IMR-90 (cell line): ENCODE data around the gene RPGR. TPM values are rescaled to one million over a fixed set of nuclear protein-coding genes. Genes with fewer than 3 reads are reported as not detected.

ENCODE experiments used
- ATAC-seq: fragments of 200-7000 bp; cut with Tn5 transposase; 2 replicates; pipeline ENCODE4 v1.9.1; 2020; ENCODE audit warnings: low read depth, mild to moderate bottlenecking, moderate library complexity
- BruUV-seq: library from RNA; stranded (reverse); fragments of 400-500 nt; replicated peaks from 2 replicates; lab custom pipeline; 2021; lab: Mats Ljungman, UMichigan
- CTCF ChIA-PET: fragments of 300-600 bp; formaldehyde crosslinking; extraction: SDS; loops from one replicate; lab custom pipeline; 2021; ENCODE audit warnings: antibody characterized with exemption; lab: Yijun Ruan, JAX
- POLR2A ChIA-PET: fragments of 300-600 bp; sonication (Branson Sonifier 250); formaldehyde crosslinking; loops from one replicate; lab custom pipeline; 2022; ENCODE audit warnings: antibody characterized with exemption; ENCODE audit not compliant: unreplicated experiment; lab: Charles Lee
- DNase-seq: peaks from one replicate; pipeline ENCODE4 v3.0.0; 2013
- H2AFZ ChIP-seq: replicated peaks from 2 replicates; pipeline ENCODE3; 2013; ENCODE audit warnings: low read length, mild to moderate bottlenecking; ENCODE audit not compliant: poor library complexity
- H2AK5ac ChIP-seq: 2 replicates; pipeline ENCODE4 v1.6.1; 2013; ENCODE audit warnings: low read depth, low read length, inconsistent platforms
- H2AK9ac ChIP-seq: replicated peaks from 2 replicates; pipeline ENCODE3; 2013; ENCODE audit warnings: mild to moderate bottlenecking, low read depth, low read length, moderate library complexity; ENCODE audit not compliant: poor library complexity
- H2BK120ac ChIP-seq: 2 replicates; pipeline ENCODE4 v1.6.1; 2013; ENCODE audit warnings: low read depth, low read length, inconsistent platforms
- H2BK15ac ChIP-seq: 3 replicates; pipeline ENCODE4 v1.6.1; 2013; ENCODE audit warnings: low read depth, low read length, inconsistent platforms
- H2BK20ac ChIP-seq: 2 replicates; pipeline ENCODE4 v1.6.1; 2013; ENCODE audit warnings: low read depth, mild to moderate bottlenecking, inconsistent platforms, low read length, moderate library complexity
- H2BK5ac ChIP-seq: 2 replicates; pipeline ENCODE4 v1.6.1; 2013; ENCODE audit warnings: mild to moderate bottlenecking, low read depth, low read length, inconsistent platforms; ENCODE audit not compliant: poor library complexity, severe bottlenecking
- H3K14ac ChIP-seq: replicated peaks from 2 replicates; pipeline ENCODE4 v1.6.1; 2013; ENCODE audit warnings: low read depth, low read length, inconsistent platforms
- H3K18ac ChIP-seq: 2 replicates; pipeline ENCODE4 v1.6.1; 2013; ENCODE audit warnings: low read depth, low read length, control low read depth
- H3K23ac ChIP-seq: 2 replicates; pipeline ENCODE4 v1.6.1; 2013; ENCODE audit warnings: low read depth, low read length, inconsistent platforms
- H3K27ac ChIP-seq: 2 replicates; pipeline ENCODE4 v1.5.1; 2013; ENCODE audit warnings: mild to moderate bottlenecking, control low read depth, low read length; ENCODE audit not compliant: insufficient read depth
- H3K27me3 ChIP-seq: 2 replicates; pipeline ENCODE4 v1.6.1; 2013; ENCODE audit warnings: low read length; ENCODE audit not compliant: control insufficient read depth, insufficient read depth
- H3K36me3 ChIP-seq: 2 replicates; pipeline ENCODE4 v1.6.1; 2013; ENCODE audit warnings: low read length, mixed read lengths; ENCODE audit not compliant: control insufficient read depth, insufficient read depth
- H3K4ac ChIP-seq: 2 replicates; pipeline ENCODE4 v1.6.1; 2013; ENCODE audit warnings: low read depth, low read length, inconsistent platforms
- H3K4me1 ChIP-seq: 2 replicates; pipeline ENCODE4 v1.6.1; 2013; ENCODE audit warnings: low read length, mixed read lengths; ENCODE audit not compliant: control insufficient read depth, insufficient read depth
- H3K4me2 ChIP-seq: 2 replicates; pipeline ENCODE4 v1.6.1; 2013; ENCODE audit warnings: low read depth, mild to moderate bottlenecking, control low read depth, low read length, moderate library complexity
- H3K4me3 ChIP-seq: 2 replicates; pipeline ENCODE4 v1.5.1; 2013; ENCODE audit warnings: low read depth, mild to moderate bottlenecking, control low read depth, low read length, moderate library complexity; ENCODE audit not compliant: insufficient read depth
- H3K56ac ChIP-seq: 2 replicates; pipeline ENCODE4 v1.6.1; 2013; ENCODE audit warnings: low read length, inconsistent platforms; ENCODE audit not compliant: insufficient read depth; ENCODE audit errors: extremely low read depth
- H3K79me1 ChIP-seq, 2 experiments: 2 replicates each; pipeline ENCODE4 v1.6.1; 2013; ENCODE audit warnings: low read length in 2 of 2, inconsistent platforms in 1 of 2, low read depth in 1 of 2
- H3K9ac ChIP-seq: 2 replicates; pipeline ENCODE4 v1.6.1; 2013; ENCODE audit warnings: low read depth, low read length, control low read depth
- H3K9me1 ChIP-seq: 2 replicates; pipeline ENCODE4 v1.6.1; 2013; ENCODE audit warnings: low read length, inconsistent platforms; ENCODE audit not compliant: insufficient read depth
- H3K9me3 ChIP-seq: 2 replicates; pipeline ENCODE4 v1.6.1; 2013; ENCODE audit warnings: low read length; ENCODE audit not compliant: control insufficient read depth, insufficient read depth
- H4K20me1 ChIP-seq: 2 replicates; pipeline ENCODE4 v1.6.1; 2013; ENCODE audit warnings: low read length, inconsistent platforms; ENCODE audit not compliant: insufficient read depth
- H4K5ac ChIP-seq: 2 replicates; pipeline ENCODE4 v1.6.1; 2013; ENCODE audit warnings: mild to moderate bottlenecking, low read depth, low read length, control low read depth
- H4K8ac ChIP-seq, 2 experiments: 2 replicates each; pipeline ENCODE4 v1.6.1; 2013; ENCODE audit warnings: low read depth in 2 of 2, low read length in 2 of 2, control low read depth in 1 of 2, inconsistent platforms in 1 of 2
- H4K91ac ChIP-seq: 2 replicates; pipeline ENCODE4 v1.6.1; 2013; ENCODE audit warnings: low read depth, low read length, inconsistent platforms; ENCODE audit not compliant: insufficient read depth
- BHLHE40 ChIP-seq: fragments of 150-350 bp; IDR thresholded peaks from 2 replicates; pipeline ENCODE4 v1.6.1; 2016; ENCODE audit warnings: mild to moderate bottlenecking, low read depth, low read length
- CEBPB ChIP-seq: IDR thresholded peaks from 2 replicates; pipeline ENCODE4 v1.6.1; 2012; ENCODE audit warnings: low read depth, low read length, improper control_type of control experiment
- CHD1 ChIP-seq: IDR thresholded peaks from 2 replicates; pipeline ENCODE4 v1.6.1; 2012; ENCODE audit warnings: low read depth, low read length, improper control_type of control experiment
- FOS ChIP-seq: fragments of 150-350 bp; IDR thresholded peaks from 2 replicates; pipeline ENCODE4 v1.6.1; 2016; ENCODE audit warnings: low read depth, low read length
- MAFK ChIP-seq: IDR thresholded peaks from 2 replicates; pipeline ENCODE4 v1.6.1; 2012; ENCODE audit warnings: low read depth, low read length, improper control_type of control experiment
- MAZ ChIP-seq: IDR thresholded peaks from 2 replicates; pipeline ENCODE4 v1.6.1; 2012; ENCODE audit warnings: low read depth, mild to moderate bottlenecking, low read length, improper control_type of control experiment, moderate library complexity, borderline replicate concordance
- MXI1 ChIP-seq: IDR thresholded peaks from 2 replicates; pipeline ENCODE4 v1.6.1; 2012; ENCODE audit warnings: low read depth, mild to moderate bottlenecking, low read length, moderate library complexity, borderline replicate concordance
- NFE2L2 ChIP-seq: fragments of 150-350 bp; IDR thresholded peaks from 2 replicates; pipeline ENCODE4 v1.6.1; 2016; ENCODE audit warnings: low read depth, mild to moderate bottlenecking, low read length
- POLR2A ChIP-seq: IDR thresholded peaks from 2 replicates; pipeline ENCODE4 v1.6.1; 2012; ENCODE audit warnings: mild to moderate bottlenecking, low read depth, low read length
- RAD21 ChIP-seq: IDR thresholded peaks from 2 replicates; pipeline ENCODE4 v1.6.1; 2012; ENCODE audit warnings: low read length, improper control_type of control experiment
- RCOR1 ChIP-seq: IDR thresholded peaks from 2 replicates; pipeline ENCODE4 v1.6.1; 2012; ENCODE audit warnings: mild to moderate bottlenecking, low read length, improper control_type of control experiment; ENCODE audit not compliant: insufficient replicate concordance
- RFX5 ChIP-seq: IDR thresholded peaks from 2 replicates; pipeline ENCODE4 v1.8.0; 2012; ENCODE audit warnings: low read depth, mild to moderate bottlenecking, low read length, moderate library complexity
- SMC3 ChIP-seq: fragments of 150-350 bp; IDR thresholded peaks from 2 replicates; pipeline ENCODE4 v1.6.1; 2016; ENCODE audit warnings: low read depth, mild to moderate bottlenecking, antibody characterized with exemption, low read length, moderate library complexity
- USF2 ChIP-seq: fragments of 150-350 bp; IDR thresholded peaks from 2 replicates; pipeline ENCODE4 v1.6.1; 2017; ENCODE audit warnings: mild to moderate bottlenecking, antibody characterized with exemption, low read length, low read depth
- dilution Hi-C: fragments of 300-500 bp; cut with HindIII; formaldehyde crosslinking; loops from one replicate; pipeline ENCODE4 v1.14.3; 2018; ENCODE audit warnings: low sequenced_read_pairs; ENCODE audit not compliant: unreplicated experiment
- in situ Hi-C: fragments of 300-500 bp; cut with MboI; formaldehyde crosslinking; loops from 3 replicates; pipeline ENCODE4 v1.14.3; 2019; ENCODE audit warnings: low sequenced_read_pairs, inconsistent platforms, mixed read lengths
- intact Hi-C: fragments of 100-400 bp; cut with micrococcal nuclease; formaldehyde crosslinking; loops from 2 replicates; pipeline ENCODE4 v1.10.0; 2022
- polyA plus RNA-seq, 3 experiments: library from polyadenylated mRNA; depleted of rRNA; stranded (reverse); fragments of >200 nt; gene quantifications; 2 replicates each; pipeline ENCODE4 v1.2.3, GENCODE V29; 2012; ENCODE audit warnings: low replicate concordance in 1 of 3
- total RNA-seq: library from RNA; depleted of rRNA; stranded (reverse); fragments of >200 nt; gene quantifications from 2 replicates; pipeline ENCODE4 v1.2.3, GENCODE V29; 2012
- TF ChIP-seq, protein P1 (sequence below): conservative IDR thresholded peaks from 2 replicates; pipeline ENCODE4 v1.5.1; 2012; ENCODE audit warnings: mild to moderate bottlenecking, low read depth, low read length, improper control_type of control experiment
- TF ChIP-seq, protein P2 (sequence below): fragments of 150-350 bp; IDR thresholded peaks from 2 replicates; pipeline ENCODE4 v1.6.1; 2016; ENCODE audit warnings: low read depth, mild to moderate bottlenecking, low read length, moderate library complexity, borderline replicate concordance

RPGR gene
- total and polyA plus RNA-seq, 2 of the 4 experiments (the other 2 are of a cell fraction): 2.2 to 3.8 TPM

- Histone ChIP-seq H3K79me1 (peaks cover 0 to 10% of the 10 kb centered on the region in 2 experiments; a peak in 2 of 4 replicates), H3K4ac (no peak overlapping the region), H2BK15ac (no peak overlapping the region), H3K4me1 (peaks cover 4% of the 10 kb centered on the region; the same call in 1 of the 2 replicates), H3K9me3 (no peaks in the 10 kb centered on the region), H3K4me2 (no peak overlapping the region), H3K4me3 (no peak overlapping the region), H2AK5ac (no peak overlapping the region), H2AFZ (no peak overlapping the region), H3K18ac (no peak overlapping the region), H3K9me1 (peaks cover 2% of the 10 kb centered on the region; the same call in 1 of the 2 replicates), H3K14ac (no peak overlapping the region), H3K23ac (no peak overlapping the region), H3K27me3 (no peaks in the 10 kb centered on the region), H4K20me1 (no peaks in the 10 kb centered on the region), H2BK20ac (no peak overlapping the region), H2BK120ac (no peak overlapping the region), H3K56ac (no peak overlapping the region), H3K27ac (no peak overlapping the region), H2AK9ac (no peak overlapping the region), H4K5ac (no peak overlapping the region), H4K8ac (no peak overlapping the region), H3K36me3 (no peaks in the 10 kb centered on the region), H3K9ac (no peak overlapping the region), H2BK5ac (no peak overlapping the region), H4K91ac (no peak overlapping the region)
- ChIA-PET CTCF (no interaction called here), POLR2A (no interaction called here)
- in situ Hi-C loops: no loop called here
- dilution Hi-C loops: no loop called here
- ATAC-seq: no peak
- BruUV-seq: no TSS peak
- intact Hi-C loops: loop anchor here (5.0 kb wide), 1 partner anchor 38 kb away; no protein-coding TSS in a partner anchor
- no peak for DNase-seq
- TF ChIP-seq RAD21 (no peak), BHLHE40 (no peak), CEBPB (no peak), RFX5 (no peak), NFE2L2 (no peak), MAZ (no peak), CHD1 (no peak), USF2 (no peak), MAFK (no peak), FOS (no peak), POLR2A (no peak), SMC3 (no peak), MXI1 (no peak), RCOR1 (no peak)
- TF ChIP-seq, protein P1, sequence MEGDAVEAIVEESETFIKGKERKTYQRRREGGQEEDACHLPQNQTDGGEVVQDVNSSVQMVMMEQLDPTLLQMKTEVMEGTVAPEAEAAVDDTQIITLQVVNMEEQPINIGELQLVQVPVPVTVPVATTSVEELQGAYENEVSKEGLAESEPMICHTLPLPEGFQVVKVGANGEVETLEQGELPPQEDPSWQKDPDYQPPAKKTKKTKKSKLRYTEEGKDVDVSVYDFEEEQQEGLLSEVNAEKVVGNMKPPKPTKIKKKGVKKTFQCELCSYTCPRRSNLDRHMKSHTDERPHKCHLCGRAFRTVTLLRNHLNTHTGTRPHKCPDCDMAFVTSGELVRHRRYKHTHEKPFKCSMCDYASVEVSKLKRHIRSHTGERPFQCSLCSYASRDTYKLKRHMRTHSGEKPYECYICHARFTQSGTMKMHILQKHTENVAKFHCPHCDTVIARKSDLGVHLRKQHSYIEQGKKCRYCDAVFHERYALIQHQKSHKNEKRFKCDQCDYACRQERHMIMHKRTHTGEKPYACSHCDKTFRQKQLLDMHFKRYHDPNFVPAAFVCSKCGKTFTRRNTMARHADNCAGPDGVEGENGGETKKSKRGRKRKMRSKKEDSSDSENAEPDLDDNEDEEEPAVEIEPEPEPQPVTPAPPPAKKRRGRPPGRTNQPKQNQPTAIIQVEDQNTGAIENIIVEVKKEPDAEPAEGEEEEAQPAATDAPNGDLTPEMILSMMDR: no peak
- TF ChIP-seq, protein P2, sequence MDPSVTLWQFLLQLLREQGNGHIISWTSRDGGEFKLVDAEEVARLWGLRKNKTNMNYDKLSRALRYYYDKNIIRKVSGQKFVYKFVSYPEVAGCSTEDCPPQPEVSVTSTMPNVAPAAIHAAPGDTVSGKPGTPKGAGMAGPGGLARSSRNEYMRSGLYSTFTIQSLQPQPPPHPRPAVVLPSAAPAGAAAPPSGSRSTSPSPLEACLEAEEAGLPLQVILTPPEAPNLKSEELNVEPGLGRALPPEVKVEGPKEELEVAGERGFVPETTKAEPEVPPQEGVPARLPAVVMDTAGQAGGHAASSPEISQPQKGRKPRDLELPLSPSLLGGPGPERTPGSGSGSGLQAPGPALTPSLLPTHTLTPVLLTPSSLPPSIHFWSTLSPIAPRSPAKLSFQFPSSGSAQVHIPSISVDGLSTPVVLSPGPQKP: no peak
Measured at GRCh38 chrX:38224160-38224559, 103.1 kb downstream of the RPGR start.
